ENCODE measurements around the gene ST3GAL3. TPM values are rescaled to one million over a fixed set of nuclear protein-coding genes. Genes with fewer than 3 reads are reported as not detected.

The ST3GAL3 gene
- total RNA-seq, 3 donors from 2014 or later, result 14.0 to 23.0 (median 19.7) TPM

DNA sequence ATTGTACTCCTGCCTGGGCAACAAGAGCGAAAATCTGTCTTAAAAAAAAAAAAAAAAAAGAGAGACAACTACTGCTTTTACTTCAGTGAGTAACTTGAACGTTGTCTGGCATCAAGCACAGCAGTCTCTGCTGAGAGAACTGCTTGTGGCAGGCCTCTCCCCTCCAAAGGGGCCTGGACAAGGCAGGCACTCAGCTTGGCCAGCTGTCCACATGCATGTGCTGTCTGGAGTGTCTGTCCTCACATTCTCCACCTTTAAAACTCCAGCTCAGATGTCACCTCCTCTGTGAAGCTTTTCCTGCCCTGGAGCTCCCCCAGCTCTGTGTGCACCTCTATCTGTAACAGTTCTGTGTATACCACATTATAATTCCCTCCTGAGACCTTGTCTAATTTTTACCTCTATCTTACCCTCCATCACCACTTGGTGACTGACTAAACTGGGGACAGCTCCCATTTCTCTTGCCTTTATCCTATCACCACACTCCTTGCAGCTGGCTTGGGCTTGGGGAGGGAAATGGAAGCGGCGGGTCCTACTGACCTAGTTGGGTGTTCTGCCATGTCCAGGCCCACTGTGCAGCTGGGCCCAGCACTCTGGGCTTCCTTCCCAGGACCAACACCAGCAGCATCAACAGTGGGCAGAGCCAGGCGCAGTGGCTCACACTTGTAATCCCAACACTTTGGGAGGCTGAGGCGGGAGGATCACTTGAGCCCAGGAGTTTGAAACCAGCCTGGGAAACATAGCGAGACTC lies 154.8 kb downstream of the ST3GAL3 start:
- Histone ChIP-seq H3K9me3 (no peaks in the 10 kb centered on the region), H3K4me1 (peaks cover 3 to 7% of the 10 kb centered on the region in 2 donors), H3K36me3 (no peaks in the 10 kb centered on the region), H3K4me3 (no peak overlapping the region), H3K27ac (no peak overlapping the region), H3K27me3 (no peaks in the 10 kb centered on the region)
- TF ChIP-seq, protein P1, sequence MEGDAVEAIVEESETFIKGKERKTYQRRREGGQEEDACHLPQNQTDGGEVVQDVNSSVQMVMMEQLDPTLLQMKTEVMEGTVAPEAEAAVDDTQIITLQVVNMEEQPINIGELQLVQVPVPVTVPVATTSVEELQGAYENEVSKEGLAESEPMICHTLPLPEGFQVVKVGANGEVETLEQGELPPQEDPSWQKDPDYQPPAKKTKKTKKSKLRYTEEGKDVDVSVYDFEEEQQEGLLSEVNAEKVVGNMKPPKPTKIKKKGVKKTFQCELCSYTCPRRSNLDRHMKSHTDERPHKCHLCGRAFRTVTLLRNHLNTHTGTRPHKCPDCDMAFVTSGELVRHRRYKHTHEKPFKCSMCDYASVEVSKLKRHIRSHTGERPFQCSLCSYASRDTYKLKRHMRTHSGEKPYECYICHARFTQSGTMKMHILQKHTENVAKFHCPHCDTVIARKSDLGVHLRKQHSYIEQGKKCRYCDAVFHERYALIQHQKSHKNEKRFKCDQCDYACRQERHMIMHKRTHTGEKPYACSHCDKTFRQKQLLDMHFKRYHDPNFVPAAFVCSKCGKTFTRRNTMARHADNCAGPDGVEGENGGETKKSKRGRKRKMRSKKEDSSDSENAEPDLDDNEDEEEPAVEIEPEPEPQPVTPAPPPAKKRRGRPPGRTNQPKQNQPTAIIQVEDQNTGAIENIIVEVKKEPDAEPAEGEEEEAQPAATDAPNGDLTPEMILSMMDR (IDR thresholded peaks at IDR 0.05), result no peak
- no peak for TF ChIP-seq POLR2A (IDR thresholded peaks at IDR 0.05)
- no peak for TF ChIP-seq POLR2AphosphoS5 (IDR thresholded peaks at IDR 0.05)
- no peak for DNase-seq (ENCODE audit: low spot score in 2 of 2)
- intact Hi-C loops (cut with DNase I; ENCODE audit: low total_unique reads), result no loop called here

DNA sequence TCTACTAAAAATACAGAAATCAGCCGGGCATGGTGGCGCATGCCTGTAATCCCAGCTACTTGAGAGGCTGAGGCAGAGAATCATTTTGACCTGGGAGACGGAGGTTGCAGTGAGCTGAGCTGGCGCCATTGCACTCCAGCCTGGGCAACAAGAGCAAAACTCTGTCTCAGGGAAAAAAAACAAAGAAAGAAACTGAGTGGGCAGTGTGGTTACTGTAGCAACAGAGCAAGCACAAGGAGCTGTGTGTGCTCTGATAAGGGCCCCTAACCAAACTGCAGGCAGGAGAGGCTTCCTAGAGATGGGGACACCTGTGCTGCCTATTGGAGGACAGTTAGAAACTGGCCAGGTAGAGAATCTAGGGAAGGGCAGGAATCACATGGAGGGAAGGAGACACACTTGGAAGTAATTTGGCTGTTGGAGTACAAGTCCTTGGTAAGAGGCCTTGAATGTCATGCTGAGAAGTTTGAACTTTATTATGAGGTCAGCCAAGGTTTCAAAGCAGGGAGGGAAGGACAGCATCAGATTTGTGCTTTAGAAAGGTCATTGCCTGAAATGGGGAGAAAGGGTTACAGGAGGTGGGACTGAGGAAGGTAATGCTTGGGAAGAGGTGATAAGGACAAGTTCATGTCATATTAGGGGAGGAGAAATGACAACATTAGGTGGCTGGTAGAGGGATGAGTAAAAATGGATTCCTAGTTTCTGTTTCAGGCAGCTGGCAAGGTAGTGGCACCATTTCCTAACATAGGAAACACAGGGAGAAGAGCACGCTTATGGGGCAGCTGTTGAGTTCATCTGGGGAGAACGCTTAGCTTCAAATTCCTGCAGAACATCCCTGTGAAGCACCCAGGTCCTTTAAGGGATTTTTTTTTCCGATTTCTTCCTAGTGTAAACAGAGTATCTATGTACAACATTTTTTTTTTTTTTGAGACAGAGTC lies 157.0 kb downstream of the ST3GAL3 start:
- Histone ChIP-seq H3K9me3 (no peaks in the 10 kb centered on the region), H3K36me3 (no peaks in the 10 kb centered on the region), H3K27ac (no peak overlapping the region), H3K4me3 (no peak overlapping the region), H3K27me3 (no peaks in the 10 kb centered on the region), H3K4me1 (no peaks in the 10 kb centered on the region)
- intact Hi-C loops (cut with DNase I; ENCODE audit: low total_unique reads), result no loop called here
- TF ChIP-seq POLR2AphosphoS5 (IDR thresholded peaks at IDR 0.05), result no peak
- TF ChIP-seq, protein P1 (IDR thresholded peaks at IDR 0.05), result no peak
- no peak for TF ChIP-seq POLR2A (IDR thresholded peaks at IDR 0.05)
- no peak for DNase-seq (ENCODE audit: low spot score in 2 of 2)

DNA sequence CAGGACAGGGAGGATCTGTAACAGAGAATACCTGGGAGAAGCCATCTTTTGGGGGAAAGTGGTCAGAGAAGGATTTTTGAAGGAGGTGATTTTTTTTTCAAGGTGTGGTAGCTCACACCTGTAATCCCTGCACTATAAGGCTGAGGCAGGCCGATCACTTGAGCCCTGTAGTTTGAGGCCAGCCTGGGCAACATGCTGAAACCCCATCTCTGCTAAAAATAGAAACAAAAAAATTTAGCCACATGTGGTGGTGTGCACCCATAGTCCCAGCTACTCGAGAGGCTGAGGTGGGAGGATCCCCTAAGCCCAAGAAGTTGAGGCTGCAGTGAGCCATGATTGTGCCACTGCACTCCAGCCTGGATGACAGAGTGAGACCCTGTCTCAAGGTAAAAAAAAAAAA lies 158.9 kb downstream of the ST3GAL3 start:
- TF ChIP-seq, protein P1 (IDR thresholded peaks at IDR 0.05), result no peak
- TF ChIP-seq POLR2AphosphoS5 (IDR thresholded peaks at IDR 0.05), result no peak
- no peak for TF ChIP-seq POLR2A (IDR thresholded peaks at IDR 0.05)
- intact Hi-C loops (cut with DNase I; ENCODE audit: low total_unique reads), result no loop called here
- no peaks in the 10 kb centered on the region for H3K4me1 ChIP-seq
- no peaks in the 10 kb centered on the region for H3K36me3 ChIP-seq
- DNase-seq (ENCODE audit: low spot score in 2 of 2), result no peak
- no peak overlapping the region for H3K4me3 ChIP-seq
- H3K9me3 ChIP-seq, result no peaks in the 10 kb centered on the region
- no peak overlapping the region for H3K27ac ChIP-seq
- H3K27me3 ChIP-seq, result no peaks in the 10 kb centered on the region

DNA sequence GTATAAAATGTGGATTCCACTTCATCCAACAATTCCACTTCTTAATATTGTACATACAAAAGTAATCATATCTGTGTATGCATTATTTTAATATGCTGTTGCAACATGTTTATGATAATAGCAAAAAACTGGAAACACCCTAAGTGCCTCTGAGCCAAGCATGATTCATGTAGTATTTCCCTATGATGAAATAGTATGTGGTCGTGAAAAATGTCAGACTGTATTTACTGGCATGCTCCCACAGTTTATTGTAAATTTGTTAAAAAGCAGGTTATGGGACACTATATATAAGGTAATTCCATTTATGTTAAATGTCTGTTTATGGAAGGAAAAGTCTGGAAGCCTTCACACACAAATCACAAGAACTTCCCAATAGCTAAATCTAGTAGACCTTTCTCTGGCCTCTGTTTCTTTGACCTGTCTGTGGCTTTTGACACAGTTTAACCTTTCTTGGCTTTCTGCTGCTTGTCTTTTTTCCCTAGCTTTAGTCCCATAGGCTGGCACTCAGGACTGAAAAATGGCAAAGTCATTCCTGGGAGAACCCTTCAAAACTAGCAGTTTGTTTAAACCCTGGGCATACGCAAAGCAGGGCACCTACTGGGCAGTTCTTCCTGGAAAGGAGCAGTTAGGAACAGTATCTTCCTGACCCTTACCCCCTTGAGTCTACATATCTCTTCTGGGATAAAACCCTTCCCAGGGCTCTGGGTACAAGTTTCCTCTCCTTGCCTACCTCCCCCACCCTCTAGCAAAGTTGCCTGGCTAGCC lies 160.8 kb downstream of the ST3GAL3 start:
- H3K4me3 ChIP-seq, result no peak overlapping the region
- no peaks in the 10 kb centered on the region for H3K36me3 ChIP-seq
- no peaks in the 10 kb centered on the region for H3K9me3 ChIP-seq
- H3K4me1 ChIP-seq, result no peaks in the 10 kb centered on the region
- no peaks in the 10 kb centered on the region for H3K27me3 ChIP-seq
- no peak overlapping the region for H3K27ac ChIP-seq
- TF ChIP-seq POLR2AphosphoS5 (IDR thresholded peaks at IDR 0.05) (no peak), POLR2A (IDR thresholded peaks at IDR 0.05) (no peak)
- TF ChIP-seq, protein P1 (IDR thresholded peaks at IDR 0.05), result no peak
- intact Hi-C loops (cut with DNase I; ENCODE audit: low total_unique reads), result no loop called here
- no peak for DNase-seq (ENCODE audit: low spot score in 2 of 2)

All from breast epithelium (tissue), 4 donors.